ENCODE results near the gene ZNF780B. TPM values are rescaled to one million over a fixed set of nuclear protein-coding genes. Genes with fewer than 3 reads are reported as not detected.

The ZNF780B gene
- total and polyA plus RNA-seq, 2 donors (not counting 1 experiment from before 2014, with no cell fraction given): 8.5 to 57.6 TPM

GRCh38 chr19:39982883-39983282, 73.1 kb downstream of the ZNF780B start:
- POLR2A ChIA-PET: no interaction called here
- no CpG with 5 or more reads among the region's 1 CpG for WGBS (ENCODE audit: insufficient coverage)
- intact Hi-C loops (cut with micrococcal nuclease): no loop called here

More at GRCh38 chr19:39982883-39983282, 73.1 kb downstream of the ZNF780B start:
- H3K4me1 ChIP-seq (ENCODE audit: control insufficient read depth in 2 of 2, insufficient read depth in 2 of 2, low read length in 2 of 2): no peaks in the 10 kb centered on the region
- H3K27ac ChIP-seq (ENCODE audit: low read length in 2 of 2): no peak overlapping the region
- H2AFZ ChIP-seq (ENCODE audit: insufficient read depth, low read depth, low read length, poor library complexity, severe bottlenecking): no peak overlapping the region
- TF ChIP-seq CTCF (IDR thresholded peaks at IDR 0.05): no peak
- no peak for TF ChIP-seq EZH2 (IDR thresholded peaks at IDR 0.05; ENCODE audit: borderline replicate concordance, insufficient read depth, low read depth, low read length, poor library complexity, severe bottlenecking)
- H3K27ac Mint-ChIP-seq: no peak overlapping the region
- H4K20me1 ChIP-seq (ENCODE audit: control insufficient read depth, insufficient read depth, low read length, poor library complexity, severe bottlenecking): peaks cover 4% of the 10 kb centered on the region
- H3K4me3 ChIP-seq (ENCODE audit: control extremely low read depth in 1 of 5, extremely low read depth in 1 of 5, insufficient read depth in 1 of 5, low read depth in 2 of 5, low read length in 4 of 5): no peak overlapping the region
- peaks cover 11 to 23% (median 13%) of the 10 kb centered on the region in 3 donors for H3K9me3 ChIP-seq (ENCODE audit: control extremely low read depth in 1 of 3, control insufficient read depth in 2 of 3, insufficient read depth in 1 of 3, low read length in 2 of 3)
- H3K27me3 ChIP-seq (replicated peaks in 1 of 4; ENCODE audit: control extremely low read depth in 1 of 4, control insufficient read depth in 3 of 4, insufficient read depth in 4 of 4, low read length in 3 of 4): no peaks in the 10 kb centered on the region
- H3K4me1 Mint-ChIP-seq: peaks cover 4% of the 10 kb centered on the region
- no peak overlapping the region for H3K4me2 ChIP-seq (replicated peaks; ENCODE audit: low read depth, low read length, poor library complexity, severe bottlenecking)
- CTCF ChIA-PET: no interaction called here
- DNase-seq (no peak), ATAC-seq (ENCODE audit: low read depth) (no peak)
- peaks cover 22% of the 10 kb centered on the region for H3K9me3 Mint-ChIP-seq (ENCODE audit: insufficient read depth)
- no peaks in the 10 kb centered on the region for H3K27me3 Mint-ChIP-seq
- peaks cover 15 to 44% of the 10 kb centered on the region in 2 experiments for H3K36me3 ChIP-seq (replicated peaks in 1 of 2; ENCODE audit: control extremely low read depth in 1 of 2, control insufficient read depth in 1 of 2, extremely low read depth in 1 of 2, insufficient read depth in 2 of 2, low read length in 1 of 2)
- no peak overlapping the region for H3K4me3 Mint-ChIP-seq
- H3K9ac ChIP-seq (ENCODE audit: low read length): no peak overlapping the region
- peaks cover 37% of the 10 kb centered on the region for H3K79me2 ChIP-seq (ENCODE audit: control insufficient read depth, insufficient read depth, low read length)

Other genes starting within 250 kb of the ZNF780B start
- 36.6 and 44.4 TPM in 2 replicates for gene DYRK1B, start 222.1 kb downstream of the ZNF780B start, total RNA-seq
- gene DYRK1B, start 222.1 kb downstream of the ZNF780B start, polyA plus RNA-seq: 18.7 and 26.1 TPM in 2 replicates
- 253 and 254 TPM in 2 replicates for gene FBL, start 209.9 kb downstream of the ZNF780B start, total RNA-seq
- gene FBL, start 209.9 kb downstream of the ZNF780B start, polyA plus RNA-seq: 320 and 376 TPM in 2 replicates
- gene FCGBP, start 121.6 kb downstream of the ZNF780B start, total RNA-seq: 22.9 and 23.4 TPM in 2 replicates
- gene FCGBP, start 121.6 kb downstream of the ZNF780B start, polyA plus RNA-seq: 5.7 and 11.3 TPM in 2 replicates
- 56.6 and 58.2 TPM in 2 replicates for gene PSMC4, start 85.1 kb downstream of the ZNF780B start, total RNA-seq
- gene PSMC4, start 85.1 kb downstream of the ZNF780B start, polyA plus RNA-seq: 63.0 and 90.5 TPM in 2 replicates
- gene ZNF546, start 59.2 kb downstream of the ZNF780B start, total RNA-seq: 15.7 and 16.6 TPM in 2 replicates
- gene ZNF546, start 59.2 kb downstream of the ZNF780B start, polyA plus RNA-seq: 1.8 and 3.8 TPM in 2 replicates
- 32.3 and 32.8 TPM in 2 replicates for gene ZNF780A, start 34.7 kb upstream of the ZNF780B start, total RNA-seq
- 8.4 and 9.2 TPM in 2 replicates for gene ZNF780A, start 34.7 kb upstream of the ZNF780B start, polyA plus RNA-seq
- gene MAP3K10, start 135.2 kb upstream of the ZNF780B start, total RNA-seq: 35.9 and 41.6 TPM in 2 replicates
- 22.5 and 28.2 TPM in 2 replicates for gene MAP3K10, start 135.2 kb upstream of the ZNF780B start, polyA plus RNA-seq
- gene TTC9B, start 162.2 kb upstream of the ZNF780B start, total RNA-seq: not detected in 2 replicates
- gene TTC9B, start 162.2 kb upstream of the ZNF780B start, polyA plus RNA-seq: 0.04 TPM in 1 of 2 replicates, not detected in the other
- 0.64 and 0.66 TPM in 2 replicates for gene CCNP, start 170.5 kb upstream of the ZNF780B start, total RNA-seq
- gene CCNP, start 170.5 kb upstream of the ZNF780B start, polyA plus RNA-seq: 0.85 and 1.5 TPM in 2 replicates
- 243 and 248 TPM in 2 replicates for gene AKT2, start 229.1 kb upstream of the ZNF780B start, total RNA-seq
- 195 and 221 TPM in 2 replicates for gene AKT2, start 229.1 kb upstream of the ZNF780B start, polyA plus RNA-seq

Data from B cell (primary cell).